ENCODE results near the gene CCL5. TPM values are rescaled to one million over a fixed set of nuclear protein-coding genes. Genes with fewer than 3 reads are reported as not detected.

The CCL5 gene
- polyA plus RNA-seq, 1 of the 3 experiments (the other 2 are of a cell fraction): 0.23 TPM

GRCh38 chr17:35865412-35866340, 14.5 kb downstream of the CCL5 start:
- no peak overlapping the region for H3K4me2 ChIP-seq
- no peak overlapping the region for H3K27ac ChIP-seq (ENCODE audit: low read depth in 2 of 2, low read length in 1 of 2)
- H3K9me3 ChIP-seq: no peaks in the 10 kb centered on the region
- WGBS (ENCODE audit: low lambda C conversion rate): 56% methylated on average over 3 of the region's 3 CpGs
- POLR2A ChIA-PET: no interaction called here
- no peak for DNase-seq
- no peak overlapping the region for H3K4me3 ChIP-seq (ENCODE audit: low read depth in 2 of 2, low read length in 1 of 2)
- H3K4me1 ChIP-seq (ENCODE audit: control insufficient read depth in 1 of 2, insufficient read depth in 2 of 2, low read depth in 1 of 2, low read length in 1 of 2): peaks cover 0 to 3% of the 10 kb centered on the region in 2 experiments; a peak in 1 of 4 replicates
- H3K36me3 ChIP-seq (replicated peaks in 1 of 2; ENCODE audit: control insufficient read depth in 1 of 2, insufficient read depth in 2 of 2, low read length in 1 of 2): no peaks in the 10 kb centered on the region
- no peaks in the 10 kb centered on the region for H3F3A ChIP-seq (replicated peaks; ENCODE audit: insufficient read depth)
- H3K9ac ChIP-seq: no peak overlapping the region
- TF ChIP-seq RAD21 (IDR thresholded peaks at IDR 0.05; ENCODE audit: low read length): no peak
- peak; percentile 41; the same call in 1 of the 2 replicates for TF ChIP-seq FOSL2 (IDR thresholded peaks at IDR 0.05; ENCODE audit: borderline replicate concordance, low read depth)
- TF ChIP-seq SIN3A (IDR thresholded peaks at IDR 0.05; ENCODE audit: borderline replicate concordance, low read depth, low read length): no peak
- no peak for TF ChIP-seq EZH2phosphoT487 (IDR thresholded peaks at IDR 0.05; ENCODE audit: borderline replicate concordance, low read depth)
- TF ChIP-seq MXI1 (IDR thresholded peaks at IDR 0.05; ENCODE audit: low read depth, low read length): no peak
- no peak for TF ChIP-seq PBX3 (IDR thresholded peaks at IDR 0.05)
- TF ChIP-seq POLR2AphosphoS5 (IDR thresholded peaks at IDR 0.05; ENCODE audit: low read depth, low read length): no peak
- CTCF ChIA-PET: interaction anchor here (1.6 to 1.8 kb wide), 2 partner anchors 17 to 102 kb away, joined by 6 to 12 read pairs; no protein-coding TSS in a partner anchor
- H2AFZ ChIP-seq (ENCODE audit: low read depth): no peak overlapping the region
- H3K9me2 ChIP-seq: no peaks in the 10 kb centered on the region
- no peaks in the 10 kb centered on the region for H4K20me1 ChIP-seq (ENCODE audit: insufficient read depth)
- H3K27me3 ChIP-seq (ENCODE audit: insufficient read depth): no peaks in the 10 kb centered on the region
- H3K79me2 ChIP-seq (ENCODE audit: insufficient read depth): no peaks in the 10 kb centered on the region

GRCh38 chr17:35864853-35865252, 15.3 kb downstream of the CCL5 start:
- CTCF ChIA-PET: interaction anchor here (1.6 to 2.8 kb wide), 3 partner anchors 16 to 284 kb away, joined by 6 to 12 read pairs (median 7); no protein-coding TSS in a partner anchor

More at GRCh38 chr17:35864853-35865252, 15.3 kb downstream of the CCL5 start:
- Histone ChIP-seq H3K27ac (ENCODE audit: low read depth in 2 of 2, low read length in 1 of 2) (no peak overlapping the region), H3K4me1 (ENCODE audit: control insufficient read depth in 1 of 2, insufficient read depth in 2 of 2, low read depth in 1 of 2, low read length in 1 of 2) (peaks cover 0 to 3% of the 10 kb centered on the region in 2 experiments; a peak in 1 of 4 replicates), H3F3A (replicated peaks; ENCODE audit: insufficient read depth) (no peaks in the 10 kb centered on the region), H4K20me1 (ENCODE audit: insufficient read depth) (no peaks in the 10 kb centered on the region), H3K9ac (no peak overlapping the region), H2AFZ (ENCODE audit: low read depth) (no peak overlapping the region), H3K9me3 (no peaks in the 10 kb centered on the region), H3K27me3 (ENCODE audit: insufficient read depth) (no peaks in the 10 kb centered on the region), H3K4me3 (ENCODE audit: low read depth in 2 of 2, low read length in 1 of 2) (no peak overlapping the region), H3K79me2 (ENCODE audit: insufficient read depth) (no peaks in the 10 kb centered on the region), H3K4me2 (no peak overlapping the region), H3K36me3 (replicated peaks in 1 of 2; ENCODE audit: control insufficient read depth in 1 of 2, insufficient read depth in 2 of 2, low read length in 1 of 2) (no peaks in the 10 kb centered on the region), H3K9me2 (no peaks in the 10 kb centered on the region)
- POLR2A ChIA-PET: no interaction called here
- TF ChIP-seq REST (IDR thresholded peaks at IDR 0.05; ENCODE audit: low read depth, low read length) (no peak), TAF1 (IDR thresholded peaks at IDR 0.05; ENCODE audit: borderline replicate concordance, low read depth, low read length) (no peak), GABPA (IDR thresholded peaks at IDR 0.05; ENCODE audit: low read depth) (no peak), MXI1 (IDR thresholded peaks at IDR 0.05; ENCODE audit: low read depth, low read length) (no peak), NRF1 (IDR thresholded peaks at IDR 0.05; ENCODE audit: low read depth, low read length) (no peak), RXRA (IDR thresholded peaks at IDR 0.05; ENCODE audit: borderline replicate concordance, low read depth) (no peak), SMC3 (IDR thresholded peaks at IDR 0.05; ENCODE audit: low read depth, low read length) (no peak), TEAD4 (IDR thresholded peaks at IDR 0.05; ENCODE audit: borderline replicate concordance, insufficient read depth) (no peak), EP300 (IDR thresholded peaks at IDR 0.05; ENCODE audit: borderline replicate concordance in 1 of 2, low read depth in 1 of 2, low read length in 1 of 2) (no peak)
- DNase-seq: no peak
- 90% methylated on average over 7 of the region's 7 CpGs for WGBS (ENCODE audit: low lambda C conversion rate)

Measured in SK-N-SH (cell line).